ENCODE results near the gene S100A14.
A peak's percentile ranks its signal among the peaks of the same experiment; 100 is the strongest.
"Not testable (repeated sequence)": the region's sequence is repeated elsewhere in the genome, so short reads cannot be mapped to it uniquely, and the experiment has no call there.

S100A14 gene

DNA sequence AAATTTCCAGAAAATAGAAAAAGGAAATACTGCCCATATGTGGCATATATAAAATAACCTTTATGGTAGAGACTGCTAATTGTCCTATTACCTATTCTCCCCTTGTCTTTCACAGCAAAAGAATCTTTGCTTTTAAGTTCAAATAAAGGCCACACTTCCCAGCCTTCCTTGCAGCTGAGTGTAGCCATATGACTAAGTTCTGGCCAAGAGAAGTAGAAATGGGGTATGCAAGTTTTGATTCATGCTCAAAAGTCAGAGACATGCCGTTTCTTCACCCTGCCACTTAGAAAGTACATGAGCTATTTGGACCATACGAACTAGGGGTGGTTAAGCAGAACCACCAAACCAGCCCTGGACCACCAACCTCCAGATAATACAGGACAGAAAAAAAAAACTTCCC is 32.1 kb downstream of the S100A14 start:
- no peak for DNase-seq

DNA sequence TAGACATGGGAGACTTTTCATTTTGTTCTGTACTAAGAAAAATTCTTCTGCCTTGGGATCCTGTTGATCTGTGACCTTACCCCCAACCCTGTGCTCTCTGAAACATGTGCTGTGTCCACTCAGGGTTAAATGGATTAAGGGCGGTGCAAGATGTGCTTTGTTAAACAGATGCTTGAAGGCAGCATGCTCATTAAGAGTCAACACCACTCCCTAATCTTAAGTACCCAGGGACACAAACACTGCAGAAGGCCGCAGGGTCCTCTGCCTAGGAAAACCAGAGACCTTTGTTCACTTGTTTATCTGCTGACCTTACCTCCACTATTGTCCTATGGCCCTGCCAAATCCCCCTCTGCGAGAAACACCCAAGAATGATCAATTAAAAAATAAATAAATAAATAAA is 32.6 kb downstream of the S100A14 start:
- DNase-seq: not testable (repeated sequence)

DNA sequence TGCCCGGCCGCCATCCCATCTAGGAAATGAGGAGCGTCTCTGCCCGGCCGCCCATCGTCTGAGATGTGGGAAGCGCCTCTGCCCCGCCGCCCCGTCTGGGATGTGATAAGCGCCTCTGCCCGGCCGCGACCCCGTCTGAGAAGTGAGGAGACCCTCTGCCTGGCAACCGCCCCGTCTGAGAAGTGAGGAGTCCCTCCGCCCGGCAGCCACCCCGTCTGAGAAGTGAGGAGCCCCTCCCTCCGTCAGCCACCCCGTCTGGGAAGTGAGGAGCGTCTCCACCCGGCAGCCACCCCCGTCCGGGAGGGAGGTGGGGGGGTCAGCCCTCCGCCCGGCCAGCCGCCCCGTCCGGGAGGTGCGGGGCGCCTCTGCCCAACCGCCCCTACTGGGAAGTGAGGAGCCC is 33.3 kb downstream of the S100A14 start:
- DNase-seq: not testable (repeated sequence)

DNA sequence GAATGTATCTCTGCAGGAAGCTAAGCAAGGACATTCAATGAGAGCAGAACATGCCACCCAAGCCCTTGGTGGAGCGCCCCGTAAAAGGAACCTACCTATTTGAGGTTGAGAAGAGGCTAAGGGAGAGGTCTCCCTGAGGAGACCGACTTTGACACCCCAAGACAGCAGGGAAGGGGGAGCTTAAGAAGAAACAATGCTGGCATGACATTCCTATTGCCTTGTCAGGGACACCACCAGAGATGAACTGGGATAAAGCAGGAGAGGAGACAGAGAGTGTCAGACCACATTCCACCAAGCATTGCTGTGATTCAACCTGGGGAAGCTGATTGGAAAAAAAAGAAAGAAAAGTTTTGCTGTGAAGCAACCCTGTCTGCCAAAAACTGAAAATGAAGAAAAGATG is 37.2 kb downstream of the S100A14 start:
- DNase-seq: no peak

DNA sequence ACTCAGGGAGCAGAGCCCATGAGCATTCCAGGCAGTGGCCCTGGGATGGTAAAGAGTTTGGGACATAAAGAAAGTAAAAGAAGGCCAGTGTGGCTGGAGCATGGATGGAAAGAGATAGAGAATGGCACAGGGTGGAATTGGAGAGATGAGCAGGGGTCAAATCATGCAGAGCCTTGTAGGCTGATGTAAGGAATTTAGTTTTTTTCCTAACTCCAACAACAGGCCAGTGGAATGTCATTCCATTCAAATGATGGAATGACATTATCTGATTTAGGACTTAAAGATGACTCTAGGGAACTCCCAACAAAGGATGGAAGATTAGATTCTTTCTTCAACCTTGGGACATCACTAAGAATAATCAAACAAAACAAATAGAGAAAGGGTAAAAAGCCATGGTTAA is 37.6 kb downstream of the S100A14 start:
- DNase-seq: no peak

DNA sequence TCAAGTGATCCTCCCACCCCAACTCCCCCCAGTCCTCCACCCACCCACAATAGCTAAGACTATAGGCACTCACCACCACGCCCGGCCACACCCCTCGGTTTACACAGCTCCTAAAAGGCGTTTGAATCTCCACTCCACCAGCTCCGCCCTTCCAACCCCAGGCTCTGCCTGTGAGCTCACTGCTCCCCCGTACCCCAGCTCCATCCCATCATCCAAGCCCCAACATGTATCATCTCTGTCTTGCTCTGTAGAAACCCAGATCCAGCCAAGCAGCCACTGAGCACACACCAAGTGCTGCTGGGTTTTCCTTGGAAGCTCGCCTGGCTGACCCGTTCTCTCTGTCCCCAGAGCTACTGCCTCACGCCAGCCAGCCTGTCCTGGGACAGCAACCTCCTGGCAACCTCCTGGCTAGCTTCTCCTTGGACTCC is 38.5 kb downstream of the S100A14 start:
- DNase-seq: no peak

DNA sequence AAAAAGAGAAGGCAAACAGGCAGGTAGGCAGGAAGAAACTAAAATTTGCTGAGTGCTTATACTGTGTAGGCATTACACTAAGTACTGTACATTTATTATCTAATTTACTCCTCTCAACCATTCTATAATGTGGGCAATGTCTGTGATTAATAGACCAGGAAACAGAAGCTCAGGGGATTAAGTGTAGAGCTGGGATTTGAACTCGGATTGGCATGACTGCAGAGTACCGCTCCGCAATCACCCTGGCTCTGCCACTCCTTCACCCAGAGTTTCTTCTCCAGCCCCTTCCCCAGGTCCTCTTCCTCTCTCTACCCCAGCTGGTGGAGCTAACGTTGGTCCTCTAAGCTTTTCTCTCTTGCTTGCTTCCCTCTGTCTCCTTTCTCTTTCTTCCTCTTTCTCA is 39.0 kb downstream of the S100A14 start:
- DNase-seq: no peak

DNA sequence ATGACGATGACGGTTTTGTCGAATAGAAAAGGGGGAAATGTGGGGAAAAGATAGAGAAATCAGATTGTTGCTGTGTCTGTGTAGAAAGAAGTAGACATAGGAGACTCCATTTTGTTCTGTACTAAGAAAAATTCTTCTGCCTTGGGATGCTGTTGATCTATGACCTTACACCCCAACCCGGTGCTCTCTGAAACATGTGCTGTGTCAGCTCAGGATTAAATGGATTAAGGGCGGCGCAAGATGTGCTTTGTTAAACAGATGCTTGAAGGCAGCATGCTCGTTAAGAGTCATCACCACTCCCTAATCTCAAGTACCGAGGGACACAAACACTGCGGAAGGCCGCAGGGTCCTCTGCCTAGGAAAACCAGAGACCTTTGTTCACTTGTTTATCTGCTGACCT is 40.6 kb downstream of the S100A14 start:
- not testable (repeated sequence) for DNase-seq

DNA sequence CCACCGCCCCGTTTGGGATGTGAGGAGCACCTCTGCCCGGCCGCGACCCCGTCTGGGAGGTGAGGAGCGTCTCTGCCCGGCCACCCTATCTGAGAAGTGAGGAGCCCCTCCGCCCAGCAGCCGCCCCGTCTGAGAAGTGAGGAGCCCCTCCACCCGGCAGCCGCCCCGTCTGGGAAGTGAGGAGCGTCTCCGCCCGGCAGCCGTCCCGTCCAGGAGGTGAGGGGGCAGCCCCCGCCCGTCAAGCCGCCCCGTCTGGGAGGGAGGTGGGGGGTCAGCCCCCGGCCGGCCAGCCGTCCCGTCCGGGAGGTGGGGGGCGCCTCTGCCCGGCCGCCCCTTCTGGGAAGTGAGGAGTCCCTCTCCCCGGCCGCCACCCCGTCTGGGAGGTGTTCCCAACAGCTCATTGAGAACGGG is 41.0 kb downstream of the S100A14 start:
- DNase-seq: not testable (repeated sequence)

DNA sequence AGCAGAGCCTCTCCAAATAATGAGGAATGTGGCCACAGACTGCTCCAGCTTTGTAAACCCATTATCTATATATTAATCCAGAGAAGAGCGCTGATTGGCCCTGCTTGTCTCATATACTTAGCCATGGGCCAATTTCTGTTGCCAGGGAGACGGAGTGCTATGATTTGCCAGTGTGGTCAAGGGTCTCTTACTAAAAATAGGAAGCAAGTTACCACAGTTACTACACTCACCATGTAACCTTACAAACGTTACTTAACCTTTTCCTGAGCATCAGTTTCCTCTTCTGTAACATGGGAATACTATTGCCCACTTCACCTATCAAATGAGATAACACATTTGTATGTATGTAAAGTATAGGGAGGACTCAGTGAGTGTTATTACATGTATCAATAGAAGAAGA is 42.8 kb downstream of the S100A14 start:
- no peak for DNase-seq

DNA sequence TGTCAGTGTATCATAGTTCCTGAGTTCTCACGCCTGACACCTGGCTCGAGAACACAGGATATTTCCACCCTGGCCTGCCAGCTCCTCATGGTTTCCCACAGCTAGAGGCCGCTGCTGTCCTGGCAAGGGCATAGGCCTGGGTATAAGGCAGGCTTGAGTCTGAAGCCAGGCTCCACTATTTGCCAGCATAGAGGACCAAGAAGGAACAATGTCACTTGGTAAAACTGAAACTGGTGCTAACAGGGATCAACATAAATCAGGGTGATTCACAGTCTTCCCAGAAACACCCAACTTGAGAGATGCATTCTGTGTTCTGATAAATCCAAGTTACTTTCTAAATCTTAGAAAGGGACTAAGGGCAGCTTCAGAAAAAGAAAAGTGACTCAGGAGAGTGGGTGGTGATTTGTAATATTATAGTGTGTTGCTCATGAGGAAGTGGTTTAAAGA is 43.5 kb downstream of the S100A14 start:
- DNase-seq: peak; percentile 52

DNA sequence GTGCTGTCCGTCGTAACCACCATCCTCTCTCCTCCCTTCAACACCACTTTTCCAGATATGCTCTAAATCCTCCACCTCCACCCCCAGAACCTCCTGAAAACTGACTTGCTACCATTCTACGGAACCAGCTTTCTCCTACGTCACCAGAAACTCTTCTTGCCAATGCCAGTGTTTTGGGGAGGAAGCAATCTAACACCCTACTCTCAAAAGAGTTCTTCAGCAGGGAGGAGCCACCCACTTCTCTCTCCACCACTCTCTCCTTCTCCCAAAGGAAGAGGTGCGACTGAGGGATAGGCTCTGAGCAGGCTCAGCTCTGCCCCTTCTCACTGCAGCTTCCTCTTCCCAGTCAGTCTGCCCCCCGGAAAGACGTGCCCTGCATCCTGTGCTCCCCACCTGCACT is 44.4 kb downstream of the S100A14 start:
- DNase-seq: no peak

DNA sequence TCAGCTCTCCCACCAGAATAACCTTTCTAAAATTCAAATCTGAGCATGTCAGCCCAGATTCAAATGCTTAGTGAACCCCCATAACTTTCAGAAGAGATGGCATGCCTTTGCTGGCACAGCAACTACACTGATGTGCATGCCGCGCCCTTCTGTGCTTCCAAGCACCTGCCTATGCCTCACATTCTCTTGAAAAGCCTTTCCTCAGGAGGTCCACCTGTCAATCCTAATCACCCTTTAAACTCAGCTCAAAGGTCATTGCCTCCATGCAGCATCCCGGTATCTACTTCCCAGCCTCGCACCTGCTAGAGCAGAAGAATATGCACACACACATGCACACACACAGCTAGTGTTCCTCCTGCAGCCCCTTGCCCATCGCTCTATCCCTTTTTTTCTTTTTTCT is 45.3 kb downstream of the S100A14 start:
- DNase-seq: no peak

DNA sequence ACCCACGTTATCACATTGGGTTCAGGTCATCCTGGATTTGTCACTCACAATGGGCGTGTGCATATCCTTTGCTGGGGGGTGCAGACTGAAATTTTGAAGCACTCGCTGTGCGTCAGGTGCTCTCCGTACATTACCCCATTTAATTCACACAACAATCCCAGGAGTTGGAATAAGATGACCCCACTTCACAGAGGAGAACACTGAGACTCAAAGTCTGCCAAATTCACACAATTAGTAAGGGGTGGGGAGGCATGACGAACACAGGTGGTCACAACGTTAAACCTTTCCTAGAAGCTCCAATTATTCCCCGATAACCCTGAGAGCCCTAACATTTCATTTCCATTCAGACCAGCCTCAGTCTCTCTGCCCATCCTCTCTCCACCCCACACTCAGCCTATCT is 46.7 kb downstream of the S100A14 start:
- no peak for DNase-seq

DNA sequence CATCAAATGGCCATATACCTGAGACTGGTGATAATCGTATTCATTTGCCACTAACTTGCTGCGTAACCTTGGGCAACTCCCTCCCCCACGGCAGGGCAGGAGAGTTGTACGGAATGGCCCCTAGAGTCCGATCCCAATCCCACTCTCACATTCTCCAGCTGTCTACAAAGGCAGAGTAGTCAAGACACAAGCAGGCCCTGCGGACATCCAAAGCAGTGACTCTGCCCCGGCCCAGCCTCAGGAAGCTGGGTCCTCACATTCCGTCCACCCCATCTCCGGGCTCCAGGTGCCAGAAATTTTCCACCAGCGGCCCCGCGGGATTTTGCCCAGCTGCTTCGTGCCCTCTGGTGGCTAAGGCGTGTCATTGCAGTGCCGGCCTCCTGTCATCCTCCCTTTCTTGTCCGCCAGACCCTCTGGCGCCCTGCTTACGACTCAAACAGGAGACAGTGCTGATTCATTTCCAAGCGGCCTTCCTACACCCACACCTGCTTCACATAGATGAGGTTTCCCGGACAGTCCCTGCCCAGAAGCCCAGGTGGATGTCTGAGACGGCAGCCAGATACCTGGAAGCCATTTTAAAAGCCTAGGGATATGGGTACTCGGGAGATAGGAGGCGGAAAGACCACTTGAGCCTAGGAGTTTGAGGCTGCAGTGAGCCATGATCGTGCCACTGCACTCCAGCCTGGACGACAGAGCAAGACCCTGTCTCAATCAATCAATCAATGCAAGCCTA is 47.6 kb downstream of the S100A14 start:
- peak; percentile 79 for DNase-seq

DNA sequence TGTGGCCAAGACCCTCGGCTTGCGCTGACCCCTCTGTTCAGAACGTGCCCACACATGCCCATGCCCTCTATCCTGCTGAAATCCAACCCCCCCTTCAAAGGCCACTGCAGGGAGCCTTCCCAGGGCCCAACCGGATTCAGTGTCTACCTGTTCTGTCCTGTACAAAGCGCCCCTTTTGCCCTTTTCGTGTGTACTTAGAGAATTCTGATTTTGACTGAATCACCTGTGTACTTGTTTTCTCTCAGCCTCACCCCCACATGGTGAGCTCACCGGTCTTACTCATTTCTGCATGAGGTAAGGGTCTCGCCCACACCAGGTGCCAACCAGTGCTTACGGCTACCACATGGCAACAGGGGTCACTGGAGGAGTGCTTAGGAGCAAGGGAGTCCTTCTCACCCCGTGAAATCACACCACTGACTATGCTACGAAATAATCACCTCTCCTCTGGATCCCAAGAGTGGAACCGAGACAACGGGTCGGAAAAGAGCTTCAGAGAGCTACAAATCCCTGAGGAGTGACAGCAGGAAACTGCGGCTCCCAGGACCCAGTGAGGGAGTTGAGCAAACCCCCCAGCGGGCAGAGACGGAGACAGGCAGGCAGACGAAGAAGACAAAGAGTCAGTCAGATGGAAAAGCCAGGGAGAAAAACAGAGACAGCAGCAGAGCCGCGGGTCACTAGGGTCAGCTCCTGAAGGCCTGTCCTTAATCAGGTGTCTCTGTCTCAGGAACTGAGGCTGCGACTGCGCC is 48.3 kb downstream of the S100A14 start:
- no peak for DNase-seq

DNA sequence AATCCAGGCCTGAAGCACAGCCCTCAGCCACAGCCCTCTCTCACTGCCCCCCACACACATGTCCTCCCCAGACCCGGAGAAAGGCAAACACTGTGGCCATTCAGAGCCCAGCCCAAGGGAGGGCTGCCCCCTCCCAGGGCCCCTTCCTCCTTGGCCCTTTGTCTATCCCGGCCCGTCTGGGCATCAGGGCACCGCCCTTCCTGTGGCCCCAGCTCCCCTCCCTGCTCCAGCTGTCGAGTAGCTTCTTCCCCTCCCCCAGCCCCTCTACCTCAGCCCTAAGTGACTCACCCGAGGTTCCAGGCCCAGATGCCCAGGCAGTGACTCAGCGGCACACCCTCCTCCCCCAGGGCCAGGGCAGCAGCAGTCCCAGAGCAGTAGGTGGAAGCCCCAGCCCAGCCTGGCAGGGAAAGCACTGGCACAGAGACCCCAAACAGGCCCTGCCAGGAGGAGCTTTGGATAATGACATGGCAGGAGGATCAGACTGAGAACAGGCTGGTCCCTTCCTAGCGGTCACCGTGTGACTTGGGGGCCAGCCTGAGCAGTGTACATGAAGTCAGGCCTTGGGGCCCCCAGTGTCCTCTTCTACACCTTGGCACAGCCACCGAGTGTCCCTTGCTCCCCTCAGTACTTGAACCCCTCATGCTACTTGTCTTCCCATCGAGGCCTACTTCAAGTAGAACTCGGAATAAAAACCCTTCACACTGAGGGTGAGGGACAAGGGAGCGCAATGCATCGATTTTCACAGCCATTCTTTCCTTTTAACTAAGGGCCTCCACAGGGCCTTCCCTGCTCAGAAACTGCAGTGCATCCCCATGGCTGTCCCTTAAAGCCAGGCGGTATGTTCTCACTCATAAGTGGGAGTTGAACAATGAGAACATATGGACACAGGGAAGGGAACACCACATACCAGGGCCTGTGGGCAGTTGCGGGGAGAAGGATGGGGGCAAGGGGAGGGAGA is 49.4 kb downstream of the S100A14 start:
- peak; percentile 76 for DNase-seq

DNA sequence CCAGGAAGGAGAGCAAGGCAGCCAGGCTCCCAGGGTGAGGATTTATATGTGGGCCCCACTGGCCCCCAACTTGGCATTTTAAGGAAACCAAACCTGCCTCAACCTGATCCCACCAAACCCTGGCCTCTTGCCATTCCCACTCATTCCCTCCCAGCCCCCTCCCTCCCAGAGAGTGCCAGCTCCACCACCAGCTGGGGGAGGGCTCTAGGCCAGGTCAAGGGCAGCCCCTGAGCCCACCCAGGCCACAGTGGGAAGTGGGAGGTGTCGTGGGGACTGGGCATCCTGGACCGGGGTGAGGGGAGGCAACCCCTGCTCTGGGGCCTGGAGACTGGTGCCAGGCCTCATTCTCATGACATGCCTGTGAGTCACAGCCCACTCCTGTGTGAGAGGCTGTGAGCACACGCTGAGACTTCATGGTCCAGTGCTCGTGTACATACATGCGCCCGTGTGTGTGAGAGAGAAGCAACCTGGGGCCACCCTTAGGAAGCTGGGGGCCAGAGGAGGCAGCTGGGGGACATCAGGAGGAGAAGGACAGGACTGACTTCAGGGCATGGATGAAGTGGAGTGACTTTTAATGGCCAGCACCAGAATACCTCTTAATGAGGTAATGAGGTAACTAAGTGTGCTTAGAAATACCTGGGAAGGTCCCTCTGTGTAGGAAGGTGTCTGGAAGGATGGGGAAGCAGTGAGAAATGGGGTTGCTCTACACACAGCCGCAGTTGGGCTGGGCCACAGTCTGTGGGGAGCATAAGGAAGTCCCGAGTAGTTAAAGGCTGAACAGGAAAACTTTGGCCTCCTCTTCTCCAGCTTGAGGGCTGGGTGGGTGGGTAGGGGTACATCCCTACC is 50.4 kb downstream of the S100A14 start, which contains the start of gene S100A2:
Gene S100A2 (minus strand): TSS at position 316 of the 846 bp plus-strand sequence. CDS start 1,967 bp downstream, outside the sequence.
- peak; percentile 23 for DNase-seq
